ENCODE results near the gene AP1S1. TPM values are rescaled to one million over a fixed set of nuclear protein-coding genes. Genes with fewer than 3 reads are reported as not detected.
A peak's percentile ranks its signal among the peaks of the same experiment; 100 is the strongest.

AP1S1 gene
- total and polyA plus RNA-seq, 2 of the 13 experiments (the other 11 are each of a cell fraction or from before 2014, with no cell fraction given), result 57.5 to 68.1 TPM

- TF ChIP-seq ZNF274 (CRISPR knock-in tag; IDR thresholded peaks at IDR 0.05), result no peak
- TF ChIP-seq, protein P1, sequence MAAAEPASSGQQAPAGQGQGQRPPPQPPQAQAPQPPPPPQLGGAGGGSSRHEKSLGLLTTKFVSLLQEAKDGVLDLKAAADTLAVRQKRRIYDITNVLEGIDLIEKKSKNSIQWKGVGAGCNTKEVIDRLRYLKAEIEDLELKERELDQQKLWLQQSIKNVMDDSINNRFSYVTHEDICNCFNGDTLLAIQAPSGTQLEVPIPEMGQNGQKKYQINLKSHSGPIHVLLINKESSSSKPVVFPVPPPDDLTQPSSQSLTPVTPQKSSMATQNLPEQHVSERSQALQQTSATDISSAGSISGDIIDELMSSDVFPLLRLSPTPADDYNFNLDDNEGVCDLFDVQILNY (CRISPR knock-in tag; conservative IDR thresholded peaks at IDR 0.05), result no peak
- TF ChIP-seq ISL2 (CRISPR knock-in tag; IDR thresholded peaks at IDR 0.05), result 0 out of 2 replicates have a peak, but pooled peaks have one; percentile 15
- no peak for TF ChIP-seq ZNF777 (CRISPR knock-in tag; IDR thresholded peaks at IDR 0.05)
- no peak for TF ChIP-seq NFKBIZ (CRISPR knock-in tag; IDR thresholded peaks at IDR 0.05)
- TF ChIP-seq SIX4 (CRISPR knock-in tag; IDR thresholded peaks at IDR 0.05), result no peak
- no peak for TF ChIP-seq MEIS2 (CRISPR knock-in tag; IDR thresholded peaks at IDR 0.05)
- TF ChIP-seq, protein P2, sequence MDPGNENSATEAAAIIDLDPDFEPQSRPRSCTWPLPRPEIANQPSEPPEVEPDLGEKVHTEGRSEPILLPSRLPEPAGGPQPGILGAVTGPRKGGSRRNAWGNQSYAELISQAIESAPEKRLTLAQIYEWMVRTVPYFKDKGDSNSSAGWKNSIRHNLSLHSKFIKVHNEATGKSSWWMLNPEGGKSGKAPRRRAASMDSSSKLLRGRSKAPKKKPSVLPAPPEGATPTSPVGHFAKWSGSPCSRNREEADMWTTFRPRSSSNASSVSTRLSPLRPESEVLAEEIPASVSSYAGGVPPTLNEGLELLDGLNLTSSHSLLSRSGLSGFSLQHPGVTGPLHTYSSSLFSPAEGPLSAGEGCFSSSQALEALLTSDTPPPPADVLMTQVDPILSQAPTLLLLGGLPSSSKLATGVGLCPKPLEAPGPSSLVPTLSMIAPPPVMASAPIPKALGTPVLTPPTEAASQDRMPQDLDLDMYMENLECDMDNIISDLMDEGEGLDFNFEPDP (CRISPR knock-in tag; conservative IDR thresholded peaks at IDR 0.05), result no peak
- no peak for TF ChIP-seq HOXD1 (CRISPR knock-in tag; IDR thresholded peaks at IDR 0.05)
- no peak for TF ChIP-seq PBX2 (CRISPR knock-in tag; IDR thresholded peaks at IDR 0.05)
- no peak for TF ChIP-seq FLYWCH1 (CRISPR knock-in tag; IDR thresholded peaks at IDR 0.05)
- peak; percentile 12; the same call in 1 of the 2 replicates for TF ChIP-seq RAD21 (CRISPR knock-in tag; IDR thresholded peaks at IDR 0.05)
- no peak for TF ChIP-seq KAT7 (CRISPR knock-in tag; IDR thresholded peaks at IDR 0.05; ENCODE audit: borderline replicate concordance)
- TF ChIP-seq ARNTL (CRISPR knock-in tag; IDR thresholded peaks at IDR 0.05), result 0 out of 2 replicates have a peak, but pooled peaks have one; percentile 58
- no peak for TF ChIP-seq MLLT10 (CRISPR knock-in tag; IDR thresholded peaks at IDR 0.05)
- peak; percentile 42 for TF ChIP-seq NCOA2 (CRISPR knock-in tag; IDR thresholded peaks at IDR 0.05)
- no peak for TF ChIP-seq RCOR2 (CRISPR knock-in tag; IDR thresholded peaks at IDR 0.05)
- TF ChIP-seq ZIK1 (CRISPR knock-in tag; IDR thresholded peaks at IDR 0.05; ENCODE audit: borderline replicate concordance, low read depth), result 0 out of 2 replicates have a peak, but pooled peaks have one; percentile 19
- 0 out of 2 replicates have a peak, but pooled peaks have one; percentile 33 for TF ChIP-seq ZNF350 (CRISPR knock-in tag; IDR thresholded peaks at IDR 0.05; ENCODE audit: borderline replicate concordance, low read depth)
- TF ChIP-seq NFKB2 (CRISPR knock-in tag; IDR thresholded peaks at IDR 0.05; ENCODE audit: borderline replicate concordance), result no peak
Measured at GRCh38 chr7:101121991-101122932, 32.0 kb upstream of the AP1S1 start (continued).

Data from HepG2 (cell line).